H9 (cell line): ENCODE measurements around the gene TCF4. TPM values are rescaled to one million over a fixed set of nuclear protein-coding genes. Genes with fewer than 3 reads are reported as not detected.

Experiments
- DNase-seq: peaks from one replicate; pipeline ENCODE4 v3.0.0-alpha.2; 2017
- H2AFZ ChIP-seq: one replicate; pipeline ENCODE4 v1.6.1; 2013; ENCODE audit warnings: mild to moderate bottlenecking, low read length, control low read depth, moderate library complexity
- H2AK5ac ChIP-seq: 2 replicates; pipeline ENCODE4 v1.6.1; 2013; ENCODE audit warnings: low read length, control low read depth, mixed read lengths; ENCODE audit not compliant: insufficient read length
- H2BK120ac ChIP-seq: one replicate; pipeline ENCODE4 v1.6.1; 2013; ENCODE audit warnings: low read depth, mild to moderate bottlenecking, low read length, control low read depth, inconsistent platforms; ENCODE audit not compliant: poor library complexity, severe bottlenecking
- H2BK12ac ChIP-seq: 2 replicates; pipeline ENCODE4 v1.6.1; 2013; ENCODE audit warnings: low read length, control low read depth, mixed read lengths, low read depth; ENCODE audit not compliant: insufficient read length
- H2BK15ac ChIP-seq: 2 replicates; pipeline ENCODE4 v1.6.1; 2013; ENCODE audit warnings: low read depth, low read length, control low read depth
- H2BK20ac ChIP-seq: one replicate; pipeline ENCODE4 v1.6.1; 2013; ENCODE audit warnings: low read depth, mild to moderate bottlenecking, low read length, control low read depth, inconsistent platforms; ENCODE audit not compliant: poor library complexity, severe bottlenecking
- H2BK5ac ChIP-seq: 2 replicates; pipeline ENCODE4 v1.6.1; 2013; ENCODE audit warnings: low read length, control low read depth, mixed read lengths; ENCODE audit not compliant: insufficient read length
- H3K14ac ChIP-seq: 2 replicates; pipeline ENCODE4 v1.6.1; 2013; ENCODE audit warnings: low read length, control low read depth; ENCODE audit not compliant: insufficient read depth
- H3K18ac ChIP-seq: 2 replicates; pipeline ENCODE4 v1.6.1; 2013; ENCODE audit warnings: low read depth, mild to moderate bottlenecking, mixed read lengths, low read length, control low read depth; ENCODE audit not compliant: insufficient read length
- H3K23ac ChIP-seq: 2 replicates; pipeline ENCODE4 v1.6.1; 2013; ENCODE audit warnings: low read length, control low read depth, mixed read lengths, low read depth; ENCODE audit not compliant: insufficient read length
- H3K23me2 ChIP-seq: 2 replicates; pipeline ENCODE4 v1.6.1; 2013; ENCODE audit warnings: low read depth, mild to moderate bottlenecking, mixed read lengths, low read length, control low read depth; ENCODE audit not compliant: insufficient read length, poor library complexity, severe bottlenecking
- H3K27ac ChIP-seq: 2 replicates; pipeline ENCODE4 v1.5.1; 2013; ENCODE audit warnings: low read length, control low read depth, mixed read lengths, low read depth; ENCODE audit not compliant: insufficient read length
- H3K27me3 ChIP-seq: 2 replicates; pipeline ENCODE4 v1.6.1; 2013; ENCODE audit warnings: low read length, control low read depth, inconsistent platforms; ENCODE audit not compliant: insufficient read depth
- H3K4ac ChIP-seq: 2 replicates; pipeline ENCODE4 v1.6.1; 2013; ENCODE audit warnings: low read depth, mild to moderate bottlenecking, control low read depth, inconsistent platforms, low read length, moderate library complexity
- H3K4me1 ChIP-seq: 2 replicates; pipeline ENCODE4 v1.6.1; 2013; ENCODE audit warnings: low read length, control low read depth, inconsistent platforms; ENCODE audit not compliant: insufficient read depth
- H3K4me2 ChIP-seq: 2 replicates; pipeline ENCODE4 v1.6.1; 2013; ENCODE audit warnings: low read length, control low read depth, mixed read lengths; ENCODE audit not compliant: insufficient read length, insufficient read depth
- H3K56ac ChIP-seq: 2 replicates; pipeline ENCODE4 v1.6.1; 2013; ENCODE audit warnings: low read depth, mild to moderate bottlenecking, mixed read lengths, low read length, control low read depth; ENCODE audit not compliant: insufficient read length
- H3K79me1 ChIP-seq: 2 replicates; pipeline ENCODE4 v1.6.1; 2013; ENCODE audit warnings: low read depth, mild to moderate bottlenecking, moderate library complexity, low read length, control low read depth, inconsistent platforms; ENCODE audit not compliant: insufficient read depth, poor library complexity, severe bottlenecking
- H3K79me2 ChIP-seq: 2 replicates; pipeline ENCODE4 v1.6.1; 2013; ENCODE audit warnings: low read length, control low read depth, inconsistent platforms; ENCODE audit not compliant: insufficient read depth
- H3K9ac ChIP-seq: 2 replicates; pipeline ENCODE4 v1.6.1; 2013; ENCODE audit warnings: low read length, control low read depth, mixed read lengths; ENCODE audit not compliant: insufficient read length; ENCODE audit errors: extremely low read depth
- H3K9me3 ChIP-seq: one replicate; pipeline ENCODE4 v1.6.1; 2013; ENCODE audit warnings: low read depth, low read length, inconsistent platforms; ENCODE audit not compliant: control insufficient read depth
- H3T11ph ChIP-seq: one replicate; pipeline ENCODE4 v1.6.1; 2013; ENCODE audit warnings: mild to moderate bottlenecking, low read length, control low read depth, inconsistent platforms
- H4K20me1 ChIP-seq: one replicate; pipeline ENCODE4 v1.6.1; 2013; ENCODE audit not compliant: control insufficient read depth, insufficient read length, insufficient read depth
- H4K5ac ChIP-seq: 2 replicates; pipeline ENCODE4 v1.6.1; 2013; ENCODE audit warnings: low read depth, mild to moderate bottlenecking, mixed read lengths, low read length, control low read depth; ENCODE audit not compliant: insufficient read length
- H4K8ac ChIP-seq: replicated peaks from 2 replicates; pipeline ENCODE4 v1.6.1; 2013; ENCODE audit warnings: low read length, control low read depth, mixed read lengths, low read depth; ENCODE audit not compliant: insufficient read length
- H4K91ac ChIP-seq: 2 replicates; pipeline ENCODE4 v1.6.1; 2013; ENCODE audit warnings: low read depth, mild to moderate bottlenecking, moderate library complexity, mixed read lengths, low read length, control low read depth; ENCODE audit not compliant: insufficient read length
- H3K27ac Mint-ChIP-seq, 3 experiments: 2 replicates in 2 of 3; 3 replicates in 1 of 3; pipeline ENCODE4 v1.8.0; 2020 to 2021; ENCODE audit warnings: mixed read lengths in 3 of 3, mild to moderate bottlenecking in 1 of 3, moderate library complexity in 1 of 3
- H3K27me3 Mint-ChIP-seq: 2 replicates; pipeline ENCODE4 v1.8.0; 2021; ENCODE audit warnings: low read depth, mild to moderate bottlenecking, moderate library complexity, mixed read lengths
- H3K36me3 Mint-ChIP-seq, 3 experiments: 2 replicates in 2 of 3; 3 replicates in 1 of 3; pipeline ENCODE4 v1.8.0; 2020 to 2021; ENCODE audit warnings: low read depth in 3 of 3, mixed read lengths in 3 of 3; ENCODE audit not compliant: insufficient read depth in 1 of 3
- H3K4me1 Mint-ChIP-seq, 2 experiments: 2 replicates each; pipeline ENCODE4 v1.8.0; 2020; ENCODE audit warnings: mixed read lengths in 2 of 2
- H3K4me3 Mint-ChIP-seq, 2 experiments: 2 replicates in 1 of 2; 3 replicates in 1 of 2; pipeline ENCODE4 v1.8.0; 2020 to 2021; ENCODE audit warnings: mild to moderate bottlenecking in 2 of 2, mixed read lengths in 2 of 2, moderate library complexity in 1 of 2
- H3K9me3 Mint-ChIP-seq, 2 experiments: 2 replicates in 1 of 2; 3 replicates in 1 of 2; pipeline ENCODE4 v1.8.0; 2020; ENCODE audit warnings: mild to moderate bottlenecking in 2 of 2, mixed read lengths in 2 of 2, moderate library complexity in 1 of 2
- total RNA-seq: library from RNA; stranded (reverse); gene quantifications from 2 replicates; pipeline ENCODE4 v1.2.1, GENCODE V29; 2021
- TF ChIP-seq, protein P1 (sequence below): fragments of 200-600 bp; sonication (generic); conservative IDR thresholded peaks from 3 replicates; pipeline ENCODE4 v1.8.0; 2021; ENCODE audit warnings: antibody characterized with exemption, mild to moderate bottlenecking

TCF4 gene
- total RNA-seq, 1 experiment from 2014 or later: 99.4 TPM

DNA sequence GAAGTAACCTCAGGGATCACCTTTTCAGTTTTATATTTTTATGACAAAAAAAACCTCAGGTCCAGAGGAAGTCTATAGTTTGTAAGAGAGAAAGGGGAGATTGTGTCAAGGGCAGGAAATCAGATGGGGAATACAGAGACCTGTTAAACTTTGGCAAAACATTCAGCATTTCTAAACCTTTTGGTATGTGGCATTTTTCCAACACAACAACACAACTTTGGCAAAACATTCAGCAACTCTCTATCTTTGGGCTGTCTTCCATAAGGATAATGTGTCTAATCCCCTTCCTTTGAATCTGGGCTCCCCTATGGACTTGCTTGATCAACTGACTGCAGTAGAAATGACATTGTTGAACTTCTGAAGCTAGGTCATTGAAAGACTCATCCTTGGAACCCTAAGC lies 408.2 kb downstream of the TCF4 start:
- H3K18ac ChIP-seq: no peak overlapping the region
- H3K56ac ChIP-seq: no peak overlapping the region
- H3K4me1 ChIP-seq: no peaks in the 10 kb centered on the region
- no peak overlapping the region for H2AFZ ChIP-seq
- H4K20me1 ChIP-seq: no peaks in the 10 kb centered on the region
- no peak overlapping the region for H2BK20ac ChIP-seq
- H4K5ac ChIP-seq: no peak overlapping the region
- no peak overlapping the region for H3K9ac ChIP-seq
- H2BK12ac ChIP-seq: no peak overlapping the region
- no peak overlapping the region for H3K27ac ChIP-seq
- no peak overlapping the region for H2AK5ac ChIP-seq
- H3K14ac ChIP-seq: no peak overlapping the region
- H3K4me2 ChIP-seq: no peak overlapping the region
- no peak overlapping the region for H3T11ph ChIP-seq
- no peaks in the 10 kb centered on the region for H3K4me1 Mint-ChIP-seq
- H2BK15ac ChIP-seq: no peak overlapping the region
- H3K27ac Mint-ChIP-seq: no peak overlapping the region
- H4K91ac ChIP-seq: no peak overlapping the region
- no peaks in the 10 kb centered on the region for H3K36me3 Mint-ChIP-seq
- TF ChIP-seq, protein P1, sequence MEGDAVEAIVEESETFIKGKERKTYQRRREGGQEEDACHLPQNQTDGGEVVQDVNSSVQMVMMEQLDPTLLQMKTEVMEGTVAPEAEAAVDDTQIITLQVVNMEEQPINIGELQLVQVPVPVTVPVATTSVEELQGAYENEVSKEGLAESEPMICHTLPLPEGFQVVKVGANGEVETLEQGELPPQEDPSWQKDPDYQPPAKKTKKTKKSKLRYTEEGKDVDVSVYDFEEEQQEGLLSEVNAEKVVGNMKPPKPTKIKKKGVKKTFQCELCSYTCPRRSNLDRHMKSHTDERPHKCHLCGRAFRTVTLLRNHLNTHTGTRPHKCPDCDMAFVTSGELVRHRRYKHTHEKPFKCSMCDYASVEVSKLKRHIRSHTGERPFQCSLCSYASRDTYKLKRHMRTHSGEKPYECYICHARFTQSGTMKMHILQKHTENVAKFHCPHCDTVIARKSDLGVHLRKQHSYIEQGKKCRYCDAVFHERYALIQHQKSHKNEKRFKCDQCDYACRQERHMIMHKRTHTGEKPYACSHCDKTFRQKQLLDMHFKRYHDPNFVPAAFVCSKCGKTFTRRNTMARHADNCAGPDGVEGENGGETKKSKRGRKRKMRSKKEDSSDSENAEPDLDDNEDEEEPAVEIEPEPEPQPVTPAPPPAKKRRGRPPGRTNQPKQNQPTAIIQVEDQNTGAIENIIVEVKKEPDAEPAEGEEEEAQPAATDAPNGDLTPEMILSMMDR: no peak
- no peaks in the 10 kb centered on the region for H3K79me2 ChIP-seq
- H2BK5ac ChIP-seq: no peak overlapping the region
- H3K27me3 ChIP-seq: no peaks in the 10 kb centered on the region
- no peaks in the 10 kb centered on the region for H3K27me3 Mint-ChIP-seq
- H3K4ac ChIP-seq: no peak overlapping the region
- no peaks in the 10 kb centered on the region; a peak in 2 of 5 replicates for H3K9me3 Mint-ChIP-seq
- no peak overlapping the region for H3K4me3 Mint-ChIP-seq
- H4K8ac ChIP-seq: no peak overlapping the region
- no peak for DNase-seq
- no peak overlapping the region for H2BK120ac ChIP-seq
- H3K23ac ChIP-seq: no peak overlapping the region
- no peaks in the 10 kb centered on the region for H3K79me1 ChIP-seq
- no peaks in the 10 kb centered on the region for H3K23me2 ChIP-seq
- no peaks in the 10 kb centered on the region for H3K9me3 ChIP-seq
